Gastrocnemius medialis (tissue), 4 donors: ENCODE data around the gene DDX10.

Experiments
- POLR2A ChIP-seq, 2 donors: fragments of 450-650 bp; IDR thresholded peaks; one replicate each; pipeline ENCODE4 v1.6.1; 2017; ENCODE audit warnings: antibody characterized with exemption in 2 of 2, mild to moderate bottlenecking in 2 of 2, moderate library complexity in 2 of 2
- TF ChIP-seq, protein P1 (sequence below), 5 experiments: fragments of 450-650 bp in 3 of 5; fragments of 200-600 bp in 2 of 5; sonication (generic) in 2 of 5; IDR thresholded peaks in 4 of 5; conservative IDR thresholded peaks in 1 of 5; 1 replicate in 4 of 5; 2 replicates in 1 of 5; pipeline ENCODE4 v1.5.1; 2016 to 2019; ENCODE audit warnings: antibody characterized with exemption in 5 of 5, mild to moderate bottlenecking in 3 of 5, moderate library complexity in 3 of 5

- no peak for TF ChIP-seq POLR2A (IDR thresholded peaks at IDR 0.05)
- TF ChIP-seq, protein P1, sequence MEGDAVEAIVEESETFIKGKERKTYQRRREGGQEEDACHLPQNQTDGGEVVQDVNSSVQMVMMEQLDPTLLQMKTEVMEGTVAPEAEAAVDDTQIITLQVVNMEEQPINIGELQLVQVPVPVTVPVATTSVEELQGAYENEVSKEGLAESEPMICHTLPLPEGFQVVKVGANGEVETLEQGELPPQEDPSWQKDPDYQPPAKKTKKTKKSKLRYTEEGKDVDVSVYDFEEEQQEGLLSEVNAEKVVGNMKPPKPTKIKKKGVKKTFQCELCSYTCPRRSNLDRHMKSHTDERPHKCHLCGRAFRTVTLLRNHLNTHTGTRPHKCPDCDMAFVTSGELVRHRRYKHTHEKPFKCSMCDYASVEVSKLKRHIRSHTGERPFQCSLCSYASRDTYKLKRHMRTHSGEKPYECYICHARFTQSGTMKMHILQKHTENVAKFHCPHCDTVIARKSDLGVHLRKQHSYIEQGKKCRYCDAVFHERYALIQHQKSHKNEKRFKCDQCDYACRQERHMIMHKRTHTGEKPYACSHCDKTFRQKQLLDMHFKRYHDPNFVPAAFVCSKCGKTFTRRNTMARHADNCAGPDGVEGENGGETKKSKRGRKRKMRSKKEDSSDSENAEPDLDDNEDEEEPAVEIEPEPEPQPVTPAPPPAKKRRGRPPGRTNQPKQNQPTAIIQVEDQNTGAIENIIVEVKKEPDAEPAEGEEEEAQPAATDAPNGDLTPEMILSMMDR (IDR thresholded peaks at IDR 0.05 in 4 of 5, conservative IDR thresholded peaks at IDR 0.05 in 1 of 5) = no peak
These were observed 248.3 kb downstream of the DDX10 start for GRCh38 chr11:108913204-108913603.
